ENCODE measurements around the gene DUSP1. TPM values are rescaled to one million over a fixed set of nuclear protein-coding genes. Genes with fewer than 3 reads are reported as not detected.

The DUSP1 gene
- polyA plus RNA-seq, 1 donor (not counting 4 experiments of a cell fraction or from before 2014, with no cell fraction given) = 174 TPM

DNA sequence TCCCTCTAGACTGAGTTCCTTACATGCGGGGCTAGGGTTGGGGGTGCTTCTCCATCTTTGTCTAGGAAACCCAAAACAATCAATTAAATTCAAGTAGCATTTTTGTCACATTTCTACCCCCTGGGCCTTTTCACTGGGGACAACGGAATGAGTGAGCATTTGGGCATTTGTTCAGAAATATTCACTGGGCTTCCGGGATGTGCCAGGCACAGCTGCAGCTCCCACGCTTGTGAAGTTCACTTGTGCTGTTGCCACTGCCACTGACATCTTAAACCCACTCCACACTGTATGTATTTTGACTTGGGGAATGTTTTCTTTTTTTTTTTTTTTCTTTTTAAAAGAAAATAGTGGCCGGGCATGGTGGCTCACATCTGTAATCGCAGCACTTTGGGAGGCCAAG lies 31.6 kb downstream of the DUSP1 start:
- Histone ChIP-seq H3K4me3 (ENCODE audit: control insufficient read depth in 2 of 3, extremely low read depth in 1 of 3, insufficient read depth in 2 of 3, low read depth in 1 of 3, low read length in 3 of 3) (no peak overlapping the region), H4K20me1 (ENCODE audit: control insufficient read depth, extremely low read depth, insufficient read depth, low read length) (no peaks in the 10 kb centered on the region), H3K79me2 (ENCODE audit: control insufficient read depth, insufficient read depth, low read length) (no peaks in the 10 kb centered on the region), H3K4me1 (ENCODE audit: control insufficient read depth, extremely low read depth, insufficient read depth, low read length) (peaks cover 11% of the 10 kb centered on the region), H3K9me3 (ENCODE audit: control insufficient read depth, low read depth, low read length) (no peaks in the 10 kb centered on the region), H3K4me2 (ENCODE audit: control insufficient read depth, extremely low read depth, insufficient read depth, low read depth, low read length) (no peak overlapping the region), H3K27ac (ENCODE audit: control insufficient read depth, insufficient read depth, low read length) (no peak overlapping the region), H2AFZ (ENCODE audit: control insufficient read depth, low read length) (no peak overlapping the region), H3K36me3 (ENCODE audit: control insufficient read depth in 2 of 2, extremely low read depth in 1 of 2, insufficient read depth in 2 of 2, low read length in 2 of 2) (no peaks in the 10 kb centered on the region), H3K27me3 (ENCODE audit: control insufficient read depth, extremely low read depth, insufficient read depth, low read length) (no peaks in the 10 kb centered on the region), H3K9ac (ENCODE audit: control insufficient read depth, extremely low read depth, insufficient read depth, low read length) (no peak overlapping the region), H3K9me1 (ENCODE audit: control insufficient read depth, extremely low read depth, insufficient read depth, low read length) (no peaks in the 10 kb centered on the region)
- no peak for TF ChIP-seq EZH2 (IDR thresholded peaks at IDR 0.05; ENCODE audit: low read length)
- TF ChIP-seq, protein P1, sequence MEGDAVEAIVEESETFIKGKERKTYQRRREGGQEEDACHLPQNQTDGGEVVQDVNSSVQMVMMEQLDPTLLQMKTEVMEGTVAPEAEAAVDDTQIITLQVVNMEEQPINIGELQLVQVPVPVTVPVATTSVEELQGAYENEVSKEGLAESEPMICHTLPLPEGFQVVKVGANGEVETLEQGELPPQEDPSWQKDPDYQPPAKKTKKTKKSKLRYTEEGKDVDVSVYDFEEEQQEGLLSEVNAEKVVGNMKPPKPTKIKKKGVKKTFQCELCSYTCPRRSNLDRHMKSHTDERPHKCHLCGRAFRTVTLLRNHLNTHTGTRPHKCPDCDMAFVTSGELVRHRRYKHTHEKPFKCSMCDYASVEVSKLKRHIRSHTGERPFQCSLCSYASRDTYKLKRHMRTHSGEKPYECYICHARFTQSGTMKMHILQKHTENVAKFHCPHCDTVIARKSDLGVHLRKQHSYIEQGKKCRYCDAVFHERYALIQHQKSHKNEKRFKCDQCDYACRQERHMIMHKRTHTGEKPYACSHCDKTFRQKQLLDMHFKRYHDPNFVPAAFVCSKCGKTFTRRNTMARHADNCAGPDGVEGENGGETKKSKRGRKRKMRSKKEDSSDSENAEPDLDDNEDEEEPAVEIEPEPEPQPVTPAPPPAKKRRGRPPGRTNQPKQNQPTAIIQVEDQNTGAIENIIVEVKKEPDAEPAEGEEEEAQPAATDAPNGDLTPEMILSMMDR (optimal IDR thresholded peaks at IDR 0.05 in 1 of 3, IDR thresholded peaks at IDR 0.05 in 1 of 3, conservative IDR thresholded peaks at IDR 0.05 in 1 of 3; ENCODE audit: extremely low read depth in 1 of 3, insufficient read depth in 2 of 3, low read length in 3 of 3) = no peak
- FAIRE-seq = no peak
- dilution Hi-C loops (cut with MboI; ENCODE audit: extremely low pct_ligation_motif_present, low sequenced_read_pairs) = no loop called here
- no peak for DNase-seq (ENCODE audit: low read depth, low spot score)

GRCh38 chr5:172736508-172737135 lies 34.4 kb downstream of the DUSP1 start:
- H3K36me3 ChIP-seq (ENCODE audit: control insufficient read depth in 2 of 2, extremely low read depth in 1 of 2, insufficient read depth in 2 of 2, low read length in 2 of 2) = no peaks in the 10 kb centered on the region
- DNase-seq (ENCODE audit: low read depth, low spot score) = no peak
- no peaks in the 10 kb centered on the region for H3K27me3 ChIP-seq (ENCODE audit: control insufficient read depth, extremely low read depth, insufficient read depth, low read length)
- H3K4me2 ChIP-seq (ENCODE audit: control insufficient read depth, extremely low read depth, insufficient read depth, low read depth, low read length) = no peak overlapping the region
- no peak overlapping the region for H3K4me3 ChIP-seq (ENCODE audit: control insufficient read depth in 2 of 3, extremely low read depth in 1 of 3, insufficient read depth in 2 of 3, low read depth in 1 of 3, low read length in 3 of 3)
- H3K4me1 ChIP-seq (ENCODE audit: control insufficient read depth, extremely low read depth, insufficient read depth, low read length) = peaks cover 37% of the 10 kb centered on the region
- no peaks in the 10 kb centered on the region for H3K79me2 ChIP-seq (ENCODE audit: control insufficient read depth, insufficient read depth, low read length)
- H3K9ac ChIP-seq (ENCODE audit: control insufficient read depth, extremely low read depth, insufficient read depth, low read length) = no peak overlapping the region
- dilution Hi-C loops (cut with MboI; ENCODE audit: extremely low pct_ligation_motif_present, low sequenced_read_pairs) = no loop called here
- TF ChIP-seq EZH2 (IDR thresholded peaks at IDR 0.05; ENCODE audit: low read length) = no peak
- TF ChIP-seq, protein P1 (optimal IDR thresholded peaks at IDR 0.05 in 1 of 3, IDR thresholded peaks at IDR 0.05 in 1 of 3, conservative IDR thresholded peaks at IDR 0.05 in 1 of 3; ENCODE audit: extremely low read depth in 1 of 3, insufficient read depth in 2 of 3, low read length in 3 of 3) = peak in 1 of 3 experiments; percentile 2
- no peak overlapping the region for H2AFZ ChIP-seq (ENCODE audit: control insufficient read depth, low read length)
- no peak for FAIRE-seq
- H3K9me3 ChIP-seq (ENCODE audit: control insufficient read depth, low read depth, low read length) = no peaks in the 10 kb centered on the region
- H4K20me1 ChIP-seq (ENCODE audit: control insufficient read depth, extremely low read depth, insufficient read depth, low read length) = no peaks in the 10 kb centered on the region
- no peak overlapping the region for H3K27ac ChIP-seq (ENCODE audit: control insufficient read depth, insufficient read depth, low read length)
- no peaks in the 10 kb centered on the region for H3K9me1 ChIP-seq (ENCODE audit: control insufficient read depth, extremely low read depth, insufficient read depth, low read length)
